MG63 (cell line): ENCODE measurements around the gene EIF1B. TPM values are rescaled to one million over a fixed set of nuclear protein-coding genes. Genes with fewer than 3 reads are reported as not detected.
"Not testable (repeated sequence)": the region's sequence is repeated elsewhere in the genome, so short reads cannot be mapped to it uniquely, and the experiment has no call there.

ENCODE experiments used
- DNase-seq: peaks from one replicate; pipeline ENCODE4 v3.0.0-alpha.2; 2020
- H3K27me3 ChIP-seq: fragments of 250-450 bp; sonication (Bioruptor Pico); 2 replicates; pipeline ENCODE4 v1.5.1; 2020; ENCODE audit warnings: mild to moderate bottlenecking, moderate library complexity
- H3K36me3 ChIP-seq: fragments of 250-450 bp; sonication (Bioruptor Pico); 2 replicates; pipeline ENCODE4 v1.5.1; 2020; ENCODE audit warnings: mild to moderate bottlenecking, moderate library complexity
- H3K4me3 ChIP-seq: fragments of 250-450 bp; sonication (Bioruptor Pico); 2 replicates; pipeline ENCODE4 v1.5.1; 2020; ENCODE audit warnings: mild to moderate bottlenecking, moderate library complexity
- H3K9me3 ChIP-seq: fragments of 250-450 bp; sonication (Bioruptor Pico); 2 replicates; pipeline ENCODE4 v1.5.1; 2020; ENCODE audit warnings: mild to moderate bottlenecking, moderate library complexity
- total RNA-seq: library from RNA; depleted of rRNA; stranded (reverse); fragments of >200 nt; shearing (Covaris generic); gene quantifications from 2 replicates; pipeline ENCODE4 v1.2.3, GENCODE V29; 2014; ENCODE audit warnings: low replicate concordance; rRNA removed

EIF1B gene
- 11.8 and 16.2 TPM in 2 replicates for total RNA-seq

DNA sequence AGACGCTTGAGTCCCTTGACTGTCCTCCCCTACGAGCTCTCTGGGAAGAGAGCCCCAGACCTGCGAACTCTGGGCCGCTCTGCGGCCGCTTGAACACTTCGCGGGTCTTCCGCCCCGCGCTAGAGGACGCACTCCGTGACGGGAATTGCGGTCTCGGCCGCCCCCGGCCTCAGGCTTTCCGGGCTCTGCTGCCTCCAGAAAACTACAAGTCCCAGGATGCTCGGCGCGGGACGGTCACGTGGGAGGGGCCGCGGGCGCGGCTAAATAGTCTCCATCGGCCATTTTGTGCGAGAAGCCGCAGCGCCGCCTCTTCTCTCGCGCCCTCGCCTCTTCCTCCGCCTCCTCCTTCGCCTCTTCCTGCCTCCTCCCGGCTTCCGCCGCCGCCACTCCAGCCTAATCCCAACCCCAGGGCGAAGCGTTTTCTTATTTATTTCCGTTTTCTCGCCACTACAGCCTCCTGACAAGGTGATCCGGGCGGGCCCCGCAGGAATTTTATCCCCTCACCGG lies at the start of gene EIF1B:
EIF1B (plus strand) TSS at position 290 of the 507 bp plus-strand sequence. CDS start 235 bp downstream, outside the sequence.
- no peaks in the 10 kb centered on the region for H3K27me3 ChIP-seq
- DNase-seq = peak; percentile 93
- H3K9me3 ChIP-seq = no peaks in the 10 kb centered on the region
- H3K36me3 ChIP-seq = peaks cover 22% of the 10 kb centered on the region
- H3K4me3 ChIP-seq = peak within 1 kb of the TSS; percentile 94

GRCh38 chr3:40262331-40262730 lies 47.2 kb upstream of the EIF1B start:
- no peaks in the 10 kb centered on the region for H3K36me3 ChIP-seq
- no peaks in the 10 kb centered on the region for H3K27me3 ChIP-seq
- H3K9me3 ChIP-seq = no peaks in the 10 kb centered on the region
- no peak overlapping the region for H3K4me3 ChIP-seq
- no peak for DNase-seq

GRCh38 chr3:40264451-40264850 lies 45.1 kb upstream of the EIF1B start:
- no peak overlapping the region for H3K4me3 ChIP-seq
- H3K9me3 ChIP-seq = no peaks in the 10 kb centered on the region
- no peaks in the 10 kb centered on the region for H3K36me3 ChIP-seq
- DNase-seq = no peak
- H3K27me3 ChIP-seq = no peaks in the 10 kb centered on the region

DNA sequence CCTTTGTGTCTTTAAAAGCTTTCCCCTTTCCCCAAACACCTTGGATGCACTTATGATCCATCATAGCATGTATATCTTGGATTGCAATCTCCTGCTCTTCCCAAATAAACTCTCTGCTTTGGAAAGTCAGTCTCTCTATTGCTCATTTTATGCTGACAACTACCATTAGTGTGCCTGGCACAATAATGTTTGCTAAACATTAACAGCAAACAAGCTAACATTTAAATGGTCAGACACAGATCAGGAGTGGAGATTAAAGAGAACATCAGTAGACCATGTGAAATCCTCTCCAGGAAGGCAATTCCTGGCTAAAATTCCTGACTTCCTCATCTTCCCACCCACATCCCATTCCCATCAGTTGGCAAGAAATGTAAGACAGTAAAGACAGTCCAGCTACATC lies 44.3 kb upstream of the EIF1B start:
- no peaks in the 10 kb centered on the region for H3K27me3 ChIP-seq

DNA sequence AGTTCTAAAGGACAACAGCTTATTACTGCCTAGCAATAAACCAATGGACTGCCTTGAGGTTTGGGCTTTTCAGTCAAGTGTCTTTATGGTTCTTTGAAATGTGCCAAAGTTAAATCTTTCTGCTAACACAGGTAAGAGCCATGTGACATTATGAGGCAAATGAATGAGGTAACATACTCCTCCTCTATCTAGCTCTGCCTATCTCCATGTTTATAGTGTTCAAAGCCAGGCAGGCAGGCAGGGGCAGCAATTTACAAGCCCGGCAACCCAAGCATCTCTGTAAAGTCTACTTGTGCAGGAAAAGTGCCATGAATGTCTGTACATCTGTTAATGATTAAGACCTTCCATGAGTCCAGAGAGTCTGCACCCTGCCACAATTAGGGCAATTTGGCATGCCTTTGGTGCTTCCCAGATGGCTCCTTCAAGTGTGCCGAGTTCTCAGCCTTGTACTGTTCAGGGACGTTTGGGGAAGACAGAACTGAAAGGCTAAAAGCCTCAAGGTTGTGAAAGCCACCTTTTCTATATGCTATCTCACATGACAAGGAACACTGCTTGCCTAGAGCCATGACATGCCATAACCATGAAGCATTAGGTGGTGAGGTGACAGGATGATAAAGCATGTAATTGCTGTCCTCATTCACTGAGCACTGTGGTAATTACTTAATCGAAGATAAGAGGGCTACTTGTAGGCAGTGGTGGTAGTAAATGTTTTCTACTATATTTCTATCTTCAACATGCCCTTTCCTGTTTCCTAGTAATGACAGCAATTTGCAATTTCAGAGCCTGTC lies 41.4 kb upstream of the EIF1B start:
- H3K36me3 ChIP-seq = no peaks in the 10 kb centered on the region

More for the DNA sequence above, 44.3 kb upstream of the EIF1B start:
- no peak for DNase-seq
- Histone ChIP-seq H3K9me3 (no peaks in the 10 kb centered on the region), H3K36me3 (no peaks in the 10 kb centered on the region), H3K4me3 (no peak overlapping the region)

GRCh38 chr3:40268802-40269524 lies 40.5 kb upstream of the EIF1B start:
- H3K36me3 ChIP-seq = no peaks in the 10 kb centered on the region
- H3K4me3 ChIP-seq = no peak overlapping the region
- no peak for DNase-seq
- no peaks in the 10 kb centered on the region for H3K9me3 ChIP-seq
- no peaks in the 10 kb centered on the region for H3K27me3 ChIP-seq

More for the DNA sequence above, 41.4 kb upstream of the EIF1B start:
- Histone ChIP-seq H3K4me3 (no peak overlapping the region), H3K9me3 (no peaks in the 10 kb centered on the region), H3K27me3 (no peaks in the 10 kb centered on the region)
- DNase-seq = no peak

- no peak for DNase-seq
- Histone ChIP-seq H3K27me3 (no peaks in the 10 kb centered on the region), H3K36me3 (no peaks in the 10 kb centered on the region), H3K4me3 (no peak overlapping the region), H3K9me3 (no peaks in the 10 kb centered on the region)
Measured at GRCh38 chr3:40278791-40279190, 30.7 kb upstream of the EIF1B start.

DNA sequence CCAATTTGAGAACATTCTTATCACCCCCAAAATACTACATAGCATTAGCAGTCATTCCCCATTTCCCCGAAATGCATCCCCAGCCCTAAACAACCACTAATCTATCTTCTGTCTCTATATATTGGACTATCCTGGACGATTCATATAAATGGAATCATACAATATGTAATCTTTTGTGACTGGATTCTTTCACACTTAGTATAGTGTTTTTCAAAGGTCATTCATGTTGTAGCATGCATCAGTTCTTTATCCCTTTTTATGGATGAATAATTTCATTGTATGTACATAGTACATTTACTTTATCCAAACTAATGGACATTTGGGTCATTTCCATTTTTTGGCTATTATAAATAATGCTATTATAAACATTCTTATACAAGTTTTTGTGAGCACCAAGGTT lies 27.5 kb upstream of the EIF1B start:
- no peaks in the 10 kb centered on the region for H3K9me3 ChIP-seq
- no peaks in the 10 kb centered on the region for H3K36me3 ChIP-seq
- H3K4me3 ChIP-seq = no peak overlapping the region
- DNase-seq = no peak
- H3K27me3 ChIP-seq = no peaks in the 10 kb centered on the region

DNA sequence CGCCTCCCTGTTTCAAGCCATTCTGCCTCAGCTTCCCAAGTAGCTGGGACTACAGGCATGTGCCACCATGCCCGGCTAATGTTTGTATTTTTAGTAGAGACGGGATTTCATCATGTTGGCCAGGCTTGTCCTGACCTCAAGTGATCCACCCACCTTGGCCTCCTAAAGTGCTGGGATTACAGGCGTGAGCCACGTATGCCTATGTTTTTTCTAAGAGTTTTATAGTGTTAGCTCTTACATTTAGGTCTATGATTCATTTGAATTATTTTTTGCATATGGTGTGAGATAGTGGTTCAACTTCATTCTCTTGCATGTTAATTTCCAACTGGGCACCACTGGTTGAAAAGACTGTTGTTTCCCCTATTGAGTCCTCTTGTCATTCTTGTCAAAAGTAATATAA lies 26.4 kb upstream of the EIF1B start:
- DNase-seq, H3K36me3 ChIP-seq, H3K9me3 ChIP-seq, H3K4me3 ChIP-seq, H3K27me3 ChIP-seq: not testable (repeated sequence)

GRCh38 chr3:40287248-40287647 lies 22.3 kb upstream of the EIF1B start:
- Histone ChIP-seq H3K27me3 (no peaks in the 10 kb centered on the region), H3K9me3 (no peaks in the 10 kb centered on the region), H3K36me3 (no peaks in the 10 kb centered on the region), H3K4me3 (no peak overlapping the region)
- DNase-seq = no peak

DNA sequence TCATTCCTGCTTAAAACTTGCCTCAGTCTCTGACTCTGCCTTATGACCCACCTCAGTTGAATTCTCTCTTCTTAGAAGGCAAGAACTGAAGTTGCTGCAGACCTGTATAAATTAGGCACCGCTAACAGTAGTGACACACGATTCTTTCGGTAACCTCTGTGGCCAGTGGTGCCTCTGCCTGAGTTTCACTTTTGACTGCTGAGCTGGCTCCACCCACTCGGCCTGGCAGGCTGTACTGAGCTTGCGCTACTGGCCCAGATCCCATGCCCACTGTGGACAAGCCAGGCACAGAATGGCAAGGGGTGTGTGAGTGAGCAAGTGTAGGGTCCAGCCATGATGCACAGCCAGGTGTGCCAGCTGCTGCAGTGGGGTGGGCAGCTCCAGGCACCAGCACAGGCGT lies 19.1 kb upstream of the EIF1B start:
- DNase-seq = peak; percentile 23
- H3K4me3 ChIP-seq = no peak overlapping the region
- no peaks in the 10 kb centered on the region for H3K27me3 ChIP-seq
- no peaks in the 10 kb centered on the region for H3K9me3 ChIP-seq
- H3K36me3 ChIP-seq = no peaks in the 10 kb centered on the region

- H3K9me3 ChIP-seq = no peaks in the 10 kb centered on the region
- H3K27me3 ChIP-seq = no peaks in the 10 kb centered on the region
- no peak for DNase-seq
- no peaks in the 10 kb centered on the region for H3K36me3 ChIP-seq
- no peak overlapping the region for H3K4me3 ChIP-seq
Measured at GRCh38 chr3:40291471-40291870, 18.0 kb upstream of the EIF1B start.

- Histone ChIP-seq H3K4me3 (no peak overlapping the region), H3K27me3 (no peaks in the 10 kb centered on the region), H3K9me3 (no peaks in the 10 kb centered on the region), H3K36me3 (no peaks in the 10 kb centered on the region)
- DNase-seq = no peak
Measured at GRCh38 chr3:40292637-40293349, 16.7 kb upstream of the EIF1B start.

- H3K27me3 ChIP-seq = no peaks in the 10 kb centered on the region
- no peaks in the 10 kb centered on the region for H3K36me3 ChIP-seq
Measured at GRCh38 chr3:40294434-40294833, 15.1 kb upstream of the EIF1B start.

GRCh38 chr3:40298075-40298474 lies 11.4 kb upstream of the EIF1B start:
- Histone ChIP-seq H3K9me3 (no peaks in the 10 kb centered on the region), H3K4me3 (no peak overlapping the region), H3K27me3 (no peaks in the 10 kb centered on the region), H3K36me3 (no peaks in the 10 kb centered on the region)
- no peak for DNase-seq

More at GRCh38 chr3:40294434-40294833, 15.1 kb upstream of the EIF1B start:
- no peak overlapping the region for H3K4me3 ChIP-seq
- no peaks in the 10 kb centered on the region for H3K9me3 ChIP-seq
- no peak for DNase-seq

DNA sequence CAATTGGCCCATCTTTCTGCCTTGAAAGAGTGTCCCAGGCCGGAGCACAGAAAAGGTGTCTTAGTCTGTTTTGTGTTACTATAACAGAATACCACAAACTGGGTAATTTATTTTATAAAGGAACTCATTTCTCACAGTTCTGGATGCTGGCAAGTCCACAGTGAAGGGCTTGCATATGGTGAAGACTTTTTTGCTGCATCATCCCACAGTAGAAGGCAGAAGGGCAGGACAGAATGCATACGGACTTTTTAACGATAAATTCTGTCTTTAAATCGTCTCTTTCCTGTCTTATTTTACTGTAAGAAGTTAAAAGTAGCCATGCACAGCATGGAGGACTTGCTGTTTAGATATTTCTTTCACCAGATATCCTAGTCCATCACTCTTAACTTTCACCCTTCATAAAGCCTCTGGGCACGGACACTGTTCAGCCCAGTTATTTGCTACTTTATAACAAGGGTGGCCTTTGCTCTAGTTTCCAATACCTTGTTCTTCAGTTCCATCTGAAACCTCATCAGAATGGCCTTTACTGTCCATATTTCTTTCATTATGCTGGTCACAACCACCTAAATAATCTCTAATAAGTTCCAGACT lies 10.3 kb upstream of the EIF1B start:
- Histone ChIP-seq H3K4me3 (no peak overlapping the region), H3K36me3 (no peaks in the 10 kb centered on the region), H3K9me3 (no peaks in the 10 kb centered on the region), H3K27me3 (no peaks in the 10 kb centered on the region)
- no peak for DNase-seq
